ENCODE measurements around the gene KRT86.
"Not testable (repeated sequence)": the region's sequence is repeated elsewhere in the genome, so short reads cannot be mapped to it uniquely, and the experiment has no call there.

Gene KRT86

DNA sequence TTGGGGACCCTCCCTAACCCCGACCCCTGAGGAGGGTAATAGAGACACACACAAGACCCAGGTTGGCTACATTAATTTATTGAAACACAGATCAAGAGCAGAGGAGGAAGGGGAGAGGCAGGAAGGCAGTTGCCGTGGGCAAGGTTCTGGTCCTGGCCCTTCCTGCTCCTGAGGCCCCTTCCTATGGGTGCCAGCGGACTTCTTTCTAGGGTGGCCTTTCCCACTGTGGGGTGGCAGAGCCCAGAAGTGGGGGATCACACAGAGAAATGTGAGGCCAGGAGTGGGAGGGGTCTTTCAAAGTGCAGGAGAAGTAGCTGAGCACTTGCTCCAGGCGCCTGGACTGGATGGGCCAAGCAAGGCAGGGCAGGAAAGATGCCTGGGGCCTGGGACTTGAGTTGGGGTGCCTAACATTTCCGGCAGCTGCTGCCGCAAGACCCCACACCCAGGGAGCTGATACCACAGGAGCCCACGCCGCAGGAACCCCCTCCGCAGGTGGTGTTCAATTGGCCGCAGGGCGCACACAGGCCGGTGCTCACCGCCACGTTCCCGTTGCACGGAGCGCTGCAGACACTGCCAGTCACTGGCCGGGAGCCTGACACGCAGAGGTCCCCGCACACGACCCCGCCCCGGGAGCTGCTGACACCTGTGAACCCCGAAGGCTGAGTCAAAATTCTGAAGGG is 11.5 kb downstream of the KRT86 start:
- no peak for DNase-seq (ENCODE audit: low read depth)
- no peak overlapping the region for H3K4me3 ChIP-seq (ENCODE audit: low read depth, low read length)
- TF ChIP-seq POLR2A (IDR thresholded peaks at IDR 0.05; ENCODE audit: extremely low read depth, insufficient read length) = no peak
- TF ChIP-seq, protein P1, sequence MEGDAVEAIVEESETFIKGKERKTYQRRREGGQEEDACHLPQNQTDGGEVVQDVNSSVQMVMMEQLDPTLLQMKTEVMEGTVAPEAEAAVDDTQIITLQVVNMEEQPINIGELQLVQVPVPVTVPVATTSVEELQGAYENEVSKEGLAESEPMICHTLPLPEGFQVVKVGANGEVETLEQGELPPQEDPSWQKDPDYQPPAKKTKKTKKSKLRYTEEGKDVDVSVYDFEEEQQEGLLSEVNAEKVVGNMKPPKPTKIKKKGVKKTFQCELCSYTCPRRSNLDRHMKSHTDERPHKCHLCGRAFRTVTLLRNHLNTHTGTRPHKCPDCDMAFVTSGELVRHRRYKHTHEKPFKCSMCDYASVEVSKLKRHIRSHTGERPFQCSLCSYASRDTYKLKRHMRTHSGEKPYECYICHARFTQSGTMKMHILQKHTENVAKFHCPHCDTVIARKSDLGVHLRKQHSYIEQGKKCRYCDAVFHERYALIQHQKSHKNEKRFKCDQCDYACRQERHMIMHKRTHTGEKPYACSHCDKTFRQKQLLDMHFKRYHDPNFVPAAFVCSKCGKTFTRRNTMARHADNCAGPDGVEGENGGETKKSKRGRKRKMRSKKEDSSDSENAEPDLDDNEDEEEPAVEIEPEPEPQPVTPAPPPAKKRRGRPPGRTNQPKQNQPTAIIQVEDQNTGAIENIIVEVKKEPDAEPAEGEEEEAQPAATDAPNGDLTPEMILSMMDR (IDR thresholded peaks at IDR 0.05; ENCODE audit: low read depth, low read length) = no peak
- TF ChIP-seq, protein P2, sequence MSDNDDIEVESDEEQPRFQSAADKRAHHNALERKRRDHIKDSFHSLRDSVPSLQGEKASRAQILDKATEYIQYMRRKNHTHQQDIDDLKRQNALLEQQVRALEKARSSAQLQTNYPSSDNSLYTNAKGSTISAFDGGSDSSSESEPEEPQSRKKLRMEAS (IDR thresholded peaks at IDR 0.05; ENCODE audit: low read depth, low read length) = no peak
- no peak for TF ChIP-seq MYC (IDR thresholded peaks at IDR 0.05; ENCODE audit: low read depth, low read length)

DNA sequence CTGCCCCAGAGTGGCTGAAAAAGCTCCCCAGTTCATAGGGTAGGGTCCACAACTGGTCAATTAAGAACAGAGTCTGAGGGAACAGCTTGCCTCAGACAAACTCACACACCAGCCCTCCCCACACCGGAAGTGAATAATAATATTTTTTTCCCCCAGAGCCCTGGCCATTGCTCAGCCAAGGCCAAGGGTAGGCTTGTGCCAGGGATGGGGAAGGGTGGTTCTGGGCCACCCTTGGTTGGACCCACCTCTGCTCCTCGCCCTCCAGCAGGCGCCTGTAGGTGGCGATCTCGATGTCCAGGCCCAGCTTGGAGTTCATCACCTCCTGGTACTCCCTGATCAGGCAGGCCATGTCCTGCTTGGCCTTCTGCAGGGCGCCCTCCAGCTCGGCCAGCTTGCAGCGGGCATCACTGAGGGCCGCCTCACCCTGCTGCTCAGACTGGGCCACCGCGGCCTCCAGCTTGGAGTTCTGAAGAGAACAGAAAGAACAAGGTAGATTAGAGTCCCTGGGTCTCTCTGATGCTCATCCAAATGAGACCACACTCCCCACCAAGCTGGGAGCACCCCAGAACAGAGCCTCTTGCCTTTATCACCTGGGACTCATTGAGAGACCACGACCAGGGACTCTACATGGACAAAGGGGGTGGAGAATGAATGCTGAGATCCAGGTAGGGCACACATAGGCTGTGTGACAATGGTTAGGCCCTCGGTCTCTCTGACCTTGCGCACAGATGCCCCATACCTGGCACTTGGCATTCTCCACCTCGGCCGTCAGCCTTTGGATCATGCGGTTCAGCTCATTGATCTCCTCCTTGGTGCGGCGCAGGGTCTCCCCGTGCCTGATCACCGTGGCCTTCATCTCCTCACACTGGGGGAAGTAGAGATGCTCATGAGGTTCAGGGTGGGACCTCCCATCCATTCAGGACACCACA is 12.7 kb downstream of the KRT86 start:
- H3K4me3 ChIP-seq (ENCODE audit: low read depth, low read length); DNase-seq (ENCODE audit: low read depth): not testable (repeated sequence)

DNA sequence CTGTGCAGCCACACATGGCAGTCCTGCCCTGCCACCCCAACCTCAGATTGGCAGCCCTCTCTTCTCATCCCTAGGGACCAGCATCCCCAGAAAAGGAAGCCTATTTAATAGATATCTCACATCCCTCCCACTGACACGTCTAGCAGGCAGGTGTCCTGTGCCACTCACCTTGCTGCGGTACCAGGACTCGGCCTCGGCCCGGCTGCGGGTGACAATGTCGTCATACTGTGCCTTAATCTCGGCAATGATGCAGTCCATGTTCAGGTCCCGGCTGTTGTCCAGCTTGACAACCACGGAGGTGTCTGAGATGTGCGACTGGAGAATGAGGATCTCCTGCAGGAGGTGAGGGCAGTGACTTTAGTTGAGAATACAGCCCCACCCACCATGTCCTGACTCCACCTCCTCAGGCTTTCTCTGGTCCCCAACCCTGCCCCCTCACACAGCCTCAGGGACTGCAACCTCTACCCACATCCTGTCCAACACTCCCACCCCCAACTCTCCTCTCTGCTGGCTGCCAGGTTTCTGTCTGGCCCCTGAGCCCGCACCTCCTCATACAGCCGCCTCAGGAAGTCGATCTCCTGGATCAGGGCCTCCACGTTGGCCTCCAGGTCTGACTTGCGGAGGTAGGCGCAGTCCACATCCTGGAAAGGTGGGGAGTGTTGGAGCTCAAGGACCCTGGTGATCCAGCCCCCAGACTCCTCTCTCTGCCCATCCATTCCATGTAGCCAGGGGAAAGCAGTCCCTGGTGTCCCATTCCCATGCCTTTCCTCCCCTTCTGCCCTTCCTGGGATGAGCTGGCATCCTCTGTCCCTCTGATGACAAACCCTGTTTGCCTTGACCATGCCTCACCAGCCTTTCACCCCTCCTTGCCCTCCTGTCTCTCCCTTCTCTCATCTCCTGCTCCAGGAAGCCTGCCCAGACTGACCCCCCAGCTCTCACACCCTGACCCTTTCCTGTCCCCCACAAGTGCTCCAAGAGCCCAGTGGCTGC is 13.7 kb downstream of the KRT86 start:
- not testable (repeated sequence) for H3K4me3 ChIP-seq (ENCODE audit: low read depth, low read length)
- DNase-seq (ENCODE audit: low read depth) = peak; percentile 85

DNA sequence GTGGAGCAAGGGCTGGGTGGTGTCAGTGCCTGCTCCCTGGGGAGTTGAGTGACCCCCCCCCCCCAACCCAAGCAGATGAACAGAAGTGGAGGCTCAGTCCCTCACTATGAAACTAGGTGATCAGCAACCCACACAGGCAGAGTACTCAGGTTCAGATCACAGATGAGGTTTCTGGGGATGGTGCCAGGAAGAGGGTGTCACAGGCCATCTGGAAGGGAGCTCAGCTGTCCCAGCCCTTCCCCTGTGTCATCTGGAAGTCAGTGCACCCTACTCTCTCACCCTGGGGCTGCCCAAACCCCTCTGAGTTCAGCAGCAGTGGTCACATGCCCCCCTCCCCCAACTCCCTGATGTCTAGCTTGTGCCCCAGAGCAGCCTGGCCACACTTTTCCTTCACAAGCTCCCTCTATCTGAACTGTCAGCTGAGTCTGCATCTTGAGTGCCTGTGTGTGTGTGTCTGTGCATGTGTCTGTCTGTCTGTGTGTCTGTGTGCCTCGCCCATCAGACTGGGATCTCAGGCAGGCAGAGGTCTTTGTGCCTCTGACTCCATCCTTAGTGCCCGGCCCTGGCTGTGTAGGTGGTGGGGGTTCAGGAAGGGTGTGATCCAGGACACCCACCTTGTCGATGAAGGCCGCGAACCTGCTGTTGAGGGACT is 16.2 kb downstream of the KRT86 start:
- not testable (repeated sequence) for H3K4me3 ChIP-seq (ENCODE audit: low read depth, low read length); DNase-seq (ENCODE audit: low read depth)

DNA sequence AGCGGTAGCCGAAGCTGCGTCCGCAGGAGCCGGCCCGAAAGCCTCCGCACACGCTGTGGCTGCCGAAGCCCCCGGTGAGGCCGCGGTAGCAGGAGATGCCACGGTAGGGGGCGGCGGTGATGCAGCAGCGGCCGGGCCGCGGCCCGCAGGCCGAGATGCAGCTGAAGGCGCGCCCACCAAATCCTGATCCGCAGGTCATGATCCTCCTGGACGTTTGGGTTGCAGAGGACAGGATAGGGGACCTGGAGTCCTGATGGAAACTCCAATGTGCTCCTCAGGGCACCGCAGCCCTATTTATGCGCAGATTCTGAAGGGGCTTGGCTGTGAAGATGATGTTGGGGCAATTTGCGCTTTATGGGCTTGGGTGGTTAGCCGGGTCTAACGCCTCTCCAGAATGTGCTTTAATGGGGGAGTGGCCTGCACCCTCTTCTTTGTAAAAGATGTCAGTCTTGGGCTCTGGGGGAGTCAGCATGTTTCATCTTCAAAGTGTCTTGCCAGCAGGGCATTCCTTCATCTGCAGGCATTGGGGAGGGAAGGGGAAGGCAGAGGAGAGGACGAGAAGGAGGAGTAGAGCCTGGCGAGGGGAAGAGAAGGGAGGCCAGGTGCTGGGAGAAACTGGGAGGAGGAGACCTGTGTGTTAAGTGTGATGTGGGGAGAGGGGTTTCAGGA is 17.0 kb downstream of the KRT86 start, which contains the start of gene KRT81:
Gene KRT81, minus strand, starts transcription at position 268 of the 669 bp plus-strand sequence. Its CDS starts 69 bp downstream, at position 199.
- TF ChIP-seq MYC (IDR thresholded peaks at IDR 0.05; ENCODE audit: low read depth, low read length) (no peak), POLR2A (IDR thresholded peaks at IDR 0.05; ENCODE audit: extremely low read depth, insufficient read length) (no peak)
- TF ChIP-seq, protein P1 (IDR thresholded peaks at IDR 0.05; ENCODE audit: low read depth, low read length) = no peak
- TF ChIP-seq, protein P2 (IDR thresholded peaks at IDR 0.05; ENCODE audit: low read depth, low read length) = no peak
- no peak within 1 kb of the TSS for H3K4me3 ChIP-seq (ENCODE audit: low read depth, low read length)
- no peak for DNase-seq (ENCODE audit: low read depth)

DNA sequence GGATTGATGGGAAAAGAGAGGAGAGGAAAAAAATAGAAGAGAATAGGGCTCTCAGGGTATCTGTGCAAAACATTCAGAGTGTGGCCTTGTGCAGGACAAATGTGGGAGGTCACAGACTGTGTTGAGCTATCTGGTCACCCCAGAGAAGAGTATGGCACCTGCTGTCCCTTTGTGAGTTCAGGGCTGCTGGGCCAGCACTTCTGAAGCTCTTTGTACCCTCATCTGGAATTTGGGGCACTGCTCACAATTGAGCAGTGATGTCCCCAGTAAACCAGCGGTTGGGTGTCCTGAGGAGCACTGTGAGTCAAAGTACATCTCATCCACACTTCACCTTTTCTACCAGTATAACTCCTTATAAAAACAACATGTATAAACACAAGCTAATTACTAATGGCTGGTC is 19.5 kb downstream of the KRT86 start:
- H3K4me3 ChIP-seq (ENCODE audit: low read depth, low read length) = no peak overlapping the region
- TF ChIP-seq POLR2A (IDR thresholded peaks at IDR 0.05; ENCODE audit: extremely low read depth, insufficient read length) (no peak), MYC (IDR thresholded peaks at IDR 0.05; ENCODE audit: low read depth, low read length) (no peak)
- TF ChIP-seq, protein P1 (IDR thresholded peaks at IDR 0.05; ENCODE audit: low read depth, low read length) = no peak
- TF ChIP-seq, protein P2 (IDR thresholded peaks at IDR 0.05; ENCODE audit: low read depth, low read length) = no peak
- DNase-seq (ENCODE audit: low read depth) = no peak

Measured in NB4 (cell line).